Ascending aorta (tissue), 2 donors: Measurements from ENCODE around the gene ZNF367. TPM values are rescaled to one million over a fixed set of nuclear protein-coding genes. Genes with fewer than 3 reads are reported as not detected.

ENCODE experiments used
- DNase-seq, 2 donors: peaks; one replicate each; pipeline ENCODE4 v3.0.0-alpha.2; 2019; ENCODE audit warnings: low spot score in 2 of 2
- H3K27ac ChIP-seq, 2 donors: fragments of 200-600 bp; sonication (generic); one replicate each; pipeline ENCODE4 v1.5.1; 2016 to 2017; ENCODE audit warnings: mild to moderate bottlenecking in 1 of 2
- H3K27me3 ChIP-seq: fragments of 200-600 bp; sonication (generic); one replicate; pipeline ENCODE4 v1.5.1; 2017
- H3K36me3 ChIP-seq, 2 donors: fragments of 200-600 bp; sonication (generic); one replicate each; pipeline ENCODE4 v1.5.1; 2016
- H3K4me1 ChIP-seq, 2 donors: fragments of 200-600 bp; sonication (generic); one replicate each; pipeline ENCODE4 v1.5.1; 2016 to 2017; ENCODE audit warnings: mild to moderate bottlenecking in 1 of 2
- H3K4me3 ChIP-seq, 2 donors: fragments of 200-600 bp; sonication (generic); one replicate each; pipeline ENCODE4 v1.5.1; 2016 to 2017; ENCODE audit warnings: mild to moderate bottlenecking in 1 of 2
- H3K9me3 ChIP-seq, 2 donors: fragments of 200-600 bp; sonication (generic); one replicate each; pipeline ENCODE4 v1.5.1; 2016
- intact Hi-C: fragments of 100-400 bp; cut with DNase I; formaldehyde crosslinking; loops from one replicate; pipeline ENCODE4 v1.15.1; 2023
- total RNA-seq: library from RNA; depleted of rRNA; stranded (reverse); fragments of >200 nt; gene quantifications from one replicate; pipeline ENCODE4 v1.1.0, GENCODE V29; 2016
- TF ChIP-seq, protein P1 (sequence below), 3 experiments: fragments of 200-600 bp in 2 of 3; fragments of 450-650 bp in 1 of 3; sonication (generic) in 2 of 3; IDR thresholded peaks; one replicate each; pipeline ENCODE4 v1.5.1; 2016 to 2019; ENCODE audit warnings: antibody characterized with exemption in 3 of 3, mild to moderate bottlenecking in 1 of 3, moderate library complexity in 1 of 3

ZNF367 gene
- total RNA-seq = 3.9 TPM

DNA sequence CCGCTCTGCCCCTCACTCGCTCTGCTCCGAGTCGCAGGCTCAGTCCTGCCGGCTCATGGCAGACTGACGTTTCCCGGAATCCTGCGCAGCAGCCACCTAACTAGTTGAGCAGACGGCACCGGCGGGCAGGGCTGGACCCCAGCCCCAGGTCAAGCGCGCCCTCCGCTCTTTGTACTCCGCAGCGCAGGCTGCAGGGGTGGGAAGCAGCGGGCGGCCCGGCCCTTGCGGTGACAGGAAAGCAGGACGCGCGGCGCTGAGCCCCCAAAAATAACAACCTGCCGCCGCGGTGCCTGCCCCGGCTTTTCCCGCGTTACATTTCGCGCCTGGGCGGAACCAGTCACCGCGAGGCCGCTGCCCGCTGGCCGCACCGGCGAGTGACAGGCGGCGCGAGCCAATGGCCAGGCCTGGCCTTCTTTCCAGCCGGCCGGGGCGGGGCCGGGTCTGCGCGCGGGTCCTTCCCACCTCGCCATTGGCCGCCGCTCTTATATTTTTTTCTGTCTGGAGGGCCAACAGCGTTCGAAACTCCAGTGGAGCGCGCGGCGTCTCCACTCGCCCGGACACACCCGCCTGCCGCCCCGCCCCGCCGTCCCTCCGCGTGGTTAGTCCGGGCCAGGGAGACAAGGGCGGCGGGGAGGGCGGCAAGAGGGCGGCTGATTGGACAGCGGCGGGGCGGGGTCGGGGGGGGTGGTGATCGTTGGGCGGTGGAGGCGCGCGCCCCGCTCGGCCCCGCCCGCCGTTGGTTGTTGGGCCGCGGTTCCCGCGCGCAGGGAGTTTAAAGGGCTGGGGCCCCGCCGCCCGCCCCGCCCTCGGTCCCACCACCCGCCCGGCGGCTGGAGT, at the start of gene ZNF367:
Gene ZNF367, minus strand, starts transcription at position 288 of the 837 bp plus-strand sequence. CDS start 338 bp downstream, outside the sequence.
- no peaks in the 10 kb centered on the region for H3K27me3 ChIP-seq
- intact Hi-C loops = loop anchor here (1.0 to 5.0 kb wide), 7 partner anchors 36 to 908 kb away; partner anchors contain the start of genes CDC14B and SLC35D2
- peaks cover 11 to 23% of the 10 kb centered on the region in 2 donors for H3K4me1 ChIP-seq
- H3K36me3 ChIP-seq = no peaks in the 10 kb centered on the region
- peak; percentile 96 to 99 for DNase-seq
- H3K9me3 ChIP-seq = no peaks in the 10 kb centered on the region
- peak within 1 kb of the TSS; percentile 77 to 92 for H3K4me3 ChIP-seq
- peak within 1 kb of the TSS; percentile 99 for H3K27ac ChIP-seq
- TF ChIP-seq, protein P1, sequence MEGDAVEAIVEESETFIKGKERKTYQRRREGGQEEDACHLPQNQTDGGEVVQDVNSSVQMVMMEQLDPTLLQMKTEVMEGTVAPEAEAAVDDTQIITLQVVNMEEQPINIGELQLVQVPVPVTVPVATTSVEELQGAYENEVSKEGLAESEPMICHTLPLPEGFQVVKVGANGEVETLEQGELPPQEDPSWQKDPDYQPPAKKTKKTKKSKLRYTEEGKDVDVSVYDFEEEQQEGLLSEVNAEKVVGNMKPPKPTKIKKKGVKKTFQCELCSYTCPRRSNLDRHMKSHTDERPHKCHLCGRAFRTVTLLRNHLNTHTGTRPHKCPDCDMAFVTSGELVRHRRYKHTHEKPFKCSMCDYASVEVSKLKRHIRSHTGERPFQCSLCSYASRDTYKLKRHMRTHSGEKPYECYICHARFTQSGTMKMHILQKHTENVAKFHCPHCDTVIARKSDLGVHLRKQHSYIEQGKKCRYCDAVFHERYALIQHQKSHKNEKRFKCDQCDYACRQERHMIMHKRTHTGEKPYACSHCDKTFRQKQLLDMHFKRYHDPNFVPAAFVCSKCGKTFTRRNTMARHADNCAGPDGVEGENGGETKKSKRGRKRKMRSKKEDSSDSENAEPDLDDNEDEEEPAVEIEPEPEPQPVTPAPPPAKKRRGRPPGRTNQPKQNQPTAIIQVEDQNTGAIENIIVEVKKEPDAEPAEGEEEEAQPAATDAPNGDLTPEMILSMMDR (IDR thresholded peaks at IDR 0.05) = no peak

DNA sequence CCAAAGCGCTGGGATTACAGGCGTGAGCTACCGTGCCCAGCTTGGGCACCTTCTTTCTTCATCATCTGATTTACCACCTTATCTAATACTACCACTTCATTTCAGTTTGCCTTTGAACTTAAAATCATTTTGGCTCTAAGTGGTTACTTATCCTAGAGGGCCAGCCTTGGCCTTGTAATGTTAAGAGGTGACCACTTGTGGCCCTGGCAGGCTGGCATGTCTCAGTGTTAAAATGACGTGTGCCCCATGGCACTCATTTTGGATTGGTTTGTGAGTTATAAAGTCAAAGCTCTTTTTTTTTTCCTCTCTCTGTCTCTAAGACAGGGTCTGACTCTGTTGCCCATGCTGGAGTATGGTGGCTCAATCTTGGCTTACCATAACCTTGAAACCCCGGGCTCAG, 49.6 kb upstream of the ZNF367 start:
- Histone ChIP-seq H3K9me3 (no peaks in the 10 kb centered on the region), H3K27me3 (no peaks in the 10 kb centered on the region), H3K27ac (no peak overlapping the region), H3K4me3 (no peak overlapping the region), H3K36me3 (peaks cover 58 to 70% of the 10 kb centered on the region in 2 donors), H3K4me1 (peaks cover 0 to 6% of the 10 kb centered on the region in 2 donors)
- DNase-seq = no peak
- TF ChIP-seq, protein P1 (IDR thresholded peaks at IDR 0.05) = no peak
- intact Hi-C loops = no loop called here

DNA sequence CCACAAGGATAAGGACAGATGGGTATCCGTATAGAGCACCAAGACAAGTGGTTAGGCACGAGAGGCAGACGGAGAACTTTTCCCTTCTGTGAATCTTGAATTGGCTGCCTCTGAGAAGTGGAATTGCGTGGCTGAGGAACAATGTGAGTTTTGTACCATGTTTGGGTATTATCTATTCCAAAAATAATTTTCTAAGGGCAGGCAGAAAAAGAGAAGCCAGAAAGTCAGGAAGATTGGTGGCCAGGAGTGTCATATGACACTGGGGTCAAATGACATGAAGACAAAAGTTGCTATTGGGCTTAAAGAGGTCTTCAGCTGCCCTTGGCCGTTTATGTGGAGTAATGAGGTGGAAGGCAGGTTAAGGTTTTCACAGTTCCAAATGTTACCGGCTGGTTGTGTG, 46.3 kb upstream of the ZNF367 start:
- Histone ChIP-seq H3K27ac (peak overlapping the region; percentile 51 to 66), H3K36me3 (peaks cover 31 to 53% of the 10 kb centered on the region in 2 donors), H3K4me1 (peaks cover 0 to 6% of the 10 kb centered on the region in 2 donors), H3K4me3 (no peak overlapping the region), H3K27me3 (no peaks in the 10 kb centered on the region), H3K9me3 (no peaks in the 10 kb centered on the region)
- no peak for DNase-seq
- intact Hi-C loops = no loop called here
- TF ChIP-seq, protein P1 (IDR thresholded peaks at IDR 0.05) = no peak

DNA sequence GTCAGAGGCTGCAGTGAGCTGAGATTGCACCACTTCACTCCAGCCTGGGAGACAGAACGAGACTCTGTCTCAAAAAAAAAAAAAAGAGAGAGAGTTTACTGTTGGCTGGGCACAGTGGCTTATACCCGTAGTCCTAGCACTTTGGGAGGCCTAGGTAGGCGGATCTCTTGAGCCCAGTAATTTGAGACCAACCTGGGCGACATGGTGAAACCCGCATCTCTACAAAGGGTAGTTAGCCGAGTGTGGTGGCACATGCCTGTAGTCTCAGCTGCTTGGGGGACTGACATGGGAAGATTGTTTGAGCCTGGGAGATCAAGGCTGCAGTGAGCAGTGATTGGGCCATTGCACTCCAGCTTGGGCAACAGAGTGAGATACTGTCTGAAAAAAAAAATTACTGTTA, 44.4 kb upstream of the ZNF367 start:
- Histone ChIP-seq H3K36me3 (peaks cover 16 to 39% of the 10 kb centered on the region in 2 donors), H3K27me3 (no peaks in the 10 kb centered on the region), H3K27ac (no peak overlapping the region), H3K4me3 (no peak overlapping the region), H3K4me1 (peaks cover 0 to 6% of the 10 kb centered on the region in 2 donors), H3K9me3 (no peaks in the 10 kb centered on the region)
- intact Hi-C loops = no loop called here
- TF ChIP-seq, protein P1 (IDR thresholded peaks at IDR 0.05) = no peak
- no peak for DNase-seq

DNA sequence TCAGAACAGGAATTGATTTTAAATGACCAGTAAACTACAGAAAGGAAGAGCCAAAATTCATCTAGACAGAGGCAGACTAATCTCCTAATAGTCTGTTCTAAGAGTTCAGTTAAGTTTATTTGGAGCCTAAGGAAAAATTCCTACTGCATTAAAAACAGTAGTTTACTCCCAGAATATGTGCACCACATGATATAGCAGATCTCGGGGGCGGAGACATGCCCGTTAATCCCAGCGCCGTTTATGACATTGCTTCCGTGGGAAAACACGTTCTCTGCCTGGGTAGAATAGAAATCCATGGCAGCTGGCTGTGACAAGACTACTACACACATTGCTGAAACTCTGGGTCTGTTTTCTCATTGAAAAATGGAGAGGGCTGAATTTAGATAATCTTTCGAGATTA, 43.2 kb upstream of the ZNF367 start:
- intact Hi-C loops = no loop called here
- TF ChIP-seq, protein P1 (IDR thresholded peaks at IDR 0.05) = no peak
- no peak overlapping the region for H3K4me3 ChIP-seq
- no peak for DNase-seq
- H3K27ac ChIP-seq = no peak overlapping the region
- H3K36me3 ChIP-seq = peaks cover 6 to 30% of the 10 kb centered on the region in 2 donors
- no peaks in the 10 kb centered on the region for H3K27me3 ChIP-seq
- no peaks in the 10 kb centered on the region for H3K9me3 ChIP-seq
- H3K4me1 ChIP-seq = peaks cover 0 to 6% of the 10 kb centered on the region in 2 donors
